ENCODE measurements around the gene B3GAT3. TPM values are rescaled to one million over a fixed set of nuclear protein-coding genes. Genes with fewer than 3 reads are reported as not detected.
A peak's percentile ranks its signal among the peaks of the same experiment; 100 is the strongest.

The B3GAT3 gene
- total and polyA plus RNA-seq, 5 experiments from 2014 or later, result 35.6 to 83.8 (median 51.3) TPM

GRCh38 chr11:62602141-62603071, 19.4 kb downstream of the B3GAT3 start:
- no peaks in the 10 kb centered on the region for H3K27me3 Mint-ChIP-seq
- POLR2A ChIA-PET, result interaction anchor here (0.6 to 9.9 kb wide), 33 partner anchors 7 to 279 kb away, joined by 3 to 166 read pairs (median 7); partner anchors contain the start of genes AHNAK, B3GAT3, C11orf98 and CSKMT
- H3K4me3 Mint-ChIP-seq, result peak overlapping the region; percentile 88 to 95 (median 92)
- peak overlapping the region; percentile 81 to 97 (median 94) for H3K27ac Mint-ChIP-seq
- ATAC-seq (no peak), DNase-seq (peak in 2 of 10 donors; percentile 20 to 59)
- peaks cover 0 to 67% (median 33%) of the 10 kb centered on the region in 3 donors for H3K36me3 Mint-ChIP-seq
- H3K4me1 Mint-ChIP-seq, result peaks cover 37 to 63% (median 59%) of the 10 kb centered on the region in 4 donors
- H3K9me3 Mint-ChIP-seq, result no peaks in the 10 kb centered on the region

DNA sequence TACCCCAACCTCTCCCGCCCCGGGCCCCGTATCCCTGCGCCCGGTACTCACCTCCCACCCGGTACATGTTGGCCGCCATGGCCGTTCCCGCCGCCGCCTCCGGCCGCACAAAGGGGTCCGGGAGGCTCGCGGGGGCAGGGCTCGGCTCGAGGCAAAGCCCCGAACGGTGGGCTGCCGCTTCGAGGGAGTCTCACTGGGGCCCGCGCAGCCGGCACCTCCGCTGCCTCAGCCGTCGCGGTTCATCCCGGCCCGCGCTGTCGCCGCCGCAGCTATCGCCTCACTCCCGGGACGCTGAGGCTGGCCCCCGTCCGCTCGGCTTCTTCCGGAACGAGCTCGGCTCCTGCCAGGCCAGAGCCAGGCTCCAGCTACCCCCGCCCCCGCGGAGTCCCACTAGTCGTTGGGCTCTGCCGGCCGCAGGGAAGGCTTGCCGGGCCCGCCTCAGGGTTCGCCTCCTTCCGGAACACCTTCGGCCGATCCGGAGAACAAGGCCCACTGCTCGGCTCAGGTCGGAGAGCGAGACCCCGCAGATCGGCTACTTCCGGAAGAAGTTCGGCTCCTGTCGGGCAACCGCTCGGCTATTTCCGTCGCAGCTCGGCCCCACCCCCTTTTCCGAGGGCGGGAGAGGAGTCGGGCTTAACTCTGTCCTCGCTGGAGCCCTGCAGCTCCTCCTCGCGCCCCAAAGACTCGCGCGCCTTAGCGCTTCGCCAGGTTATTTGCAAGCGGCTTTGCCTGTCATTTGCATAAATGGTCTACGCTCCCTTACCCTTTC, 20.2 kb downstream of the B3GAT3 start, which contains the start of gene MTA2:
TSS of gene MTA2 (minus strand) at position 494 of the 769 bp plus-strand sequence. CDS start at position 79, 415 bp downstream.
- Mint-ChIP-seq H3K4me3 (peak within 1 kb of the TSS; percentile 88 to 95 (median 92)), H3K9me3 (no peaks in the 10 kb centered on the region), H3K36me3 (peaks cover 0 to 69% (median 34%) of the 10 kb centered on the region in 3 donors), H3K27me3 (no peaks in the 10 kb centered on the region), H3K4me1 (peaks cover 37 to 66% (median 62%) of the 10 kb centered on the region in 4 donors), H3K27ac (peak within 1 kb of the TSS; percentile 93 to 97 (median 96))
- ATAC-seq (peak; percentile 82 to 83), DNase-seq (peak; percentile 95 to 100 (median 99))
- POLR2A ChIA-PET, result interaction anchor here (0.6 to 9.9 kb wide), 34 partner anchors 9 to 280 kb away, joined by 3 to 166 read pairs (median 6); partner anchors contain the start of genes AHNAK, B3GAT3, C11orf98 and CSKMT

DNA sequence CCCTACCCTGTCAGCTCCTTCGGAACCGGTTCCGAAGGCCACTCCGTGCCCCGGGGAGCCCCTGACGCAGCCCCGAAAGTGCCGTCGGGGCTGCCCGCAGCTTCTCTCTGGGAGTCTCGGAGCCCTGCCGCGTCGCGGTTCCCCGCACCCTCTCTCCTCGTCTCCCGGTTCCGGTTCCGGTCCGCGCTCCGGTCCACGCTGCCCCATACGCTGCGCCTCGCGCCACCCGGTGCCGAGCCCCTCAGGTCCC, 20.7 kb downstream of the B3GAT3 start:
- H3K4me1 Mint-ChIP-seq, result peaks cover 37 to 63% (median 61%) of the 10 kb centered on the region in 4 donors
- ATAC-seq, result peak in 1 of 2 donors; percentile 26
- peak overlapping the region; percentile 88 to 95 (median 92) for H3K4me3 Mint-ChIP-seq
- DNase-seq, result peak in 6 of 10 donors; percentile 13 to 72 (median 35)
- H3K36me3 Mint-ChIP-seq, result peaks cover 0 to 69% (median 34%) of the 10 kb centered on the region in 3 donors
- no peaks in the 10 kb centered on the region for H3K9me3 Mint-ChIP-seq
- no peaks in the 10 kb centered on the region for H3K27me3 Mint-ChIP-seq
- peak overlapping the region; percentile 53 to 97 (median 95) for H3K27ac Mint-ChIP-seq
- POLR2A ChIA-PET, result interaction anchor here (0.6 to 9.9 kb wide), 31 partner anchors 9 to 280 kb away, joined by 3 to 166 read pairs (median 7); partner anchors contain the start of genes AHNAK, B3GAT3, C11orf98 and CSKMT

- ATAC-seq (peak in 1 of 2 donors; percentile 0), DNase-seq (peak in 2 of 10 donors; percentile 10 to 14)
- Mint-ChIP-seq H3K4me1 (peaks cover 37 to 64% (median 61%) of the 10 kb centered on the region in 4 donors), H3K27ac (peak overlapping the region; percentile 93 to 97 (median 96)), H3K27me3 (no peaks in the 10 kb centered on the region), H3K4me3 (peak overlapping the region; percentile 88 to 95 (median 92)), H3K9me3 (no peaks in the 10 kb centered on the region), H3K36me3 (peaks cover 0 to 70% (median 36%) of the 10 kb centered on the region in 3 donors)
- POLR2A ChIA-PET, result interaction anchor here (0.6 to 9.9 kb wide), 27 partner anchors 8 to 281 kb away, joined by 3 to 166 read pairs (median 8); partner anchors contain the start of genes AHNAK, B3GAT3, C11orf98 and CSKMT
Measured at GRCh38 chr11:62600367-62601121, 21.2 kb downstream of the B3GAT3 start.

GRCh38 chr11:62599901-62600300, 21.9 kb downstream of the B3GAT3 start:
- no peaks in the 10 kb centered on the region for H3K27me3 Mint-ChIP-seq

GRCh38 chr11:62599069-62599696, 22.6 kb downstream of the B3GAT3 start:
- POLR2A ChIA-PET, result interaction anchor here (0.6 to 9.9 kb wide), 29 partner anchors 7 to 282 kb away, joined by 3 to 166 read pairs (median 5); partner anchors contain the start of genes B3GAT3, C11orf98, CSKMT and EEF1G
- no peaks in the 10 kb centered on the region for H3K9me3 Mint-ChIP-seq
- peaks cover 4 to 76% (median 43%) of the 10 kb centered on the region in 3 donors for H3K36me3 Mint-ChIP-seq
- H3K4me3 Mint-ChIP-seq, result peak overlapping the region; percentile 88 to 95 (median 92)
- no peaks in the 10 kb centered on the region for H3K27me3 Mint-ChIP-seq
- peak; percentile 83 to 99 (median 96) for DNase-seq
- peak overlapping the region; percentile 93 to 97 (median 96) for H3K27ac Mint-ChIP-seq
- peak; percentile 72 to 82 for ATAC-seq
- H3K4me1 Mint-ChIP-seq, result peaks cover 35 to 67% (median 61%) of the 10 kb centered on the region in 4 donors

More at GRCh38 chr11:62599901-62600300, 21.9 kb downstream of the B3GAT3 start:
- DNase-seq (no peak), ATAC-seq (no peak)
- Mint-ChIP-seq H3K4me1 (peaks cover 35 to 63% (median 60%) of the 10 kb centered on the region in 4 donors), H3K27ac (peak overlapping the region; percentile 93 to 97 (median 96)), H3K9me3 (no peaks in the 10 kb centered on the region), H3K36me3 (peaks cover 0 to 72% (median 39%) of the 10 kb centered on the region in 3 donors), H3K4me3 (peak overlapping the region; percentile 88 to 95 (median 92))
- POLR2A ChIA-PET, result interaction anchor here (0.6 to 9.9 kb wide), 34 partner anchors 8 to 281 kb away, joined by 3 to 166 read pairs (median 7); partner anchors contain the start of genes B3GAT3, C11orf98, CSKMT and EEF1G

GRCh38 chr11:62595124-62595523, 26.7 kb downstream of the B3GAT3 start:
- H3K27ac Mint-ChIP-seq, result peak overlapping the region in 8 of 10 donors; percentile 9 to 97 (median 54)
- H3K9me3 Mint-ChIP-seq, result no peaks in the 10 kb centered on the region
- peaks cover 36 to 76% (median 71%) of the 10 kb centered on the region in 4 donors for H3K4me1 Mint-ChIP-seq
- H3K36me3 Mint-ChIP-seq, result peaks cover 4 to 69% (median 38%) of the 10 kb centered on the region in 3 donors
- H3K27me3 Mint-ChIP-seq, result peaks cover 0 to 3% (median 0%) of the 10 kb centered on the region in 5 donors
- H3K4me3 Mint-ChIP-seq, result peak overlapping the region in 1 of 10 donors; percentile 29
- POLR2A ChIA-PET, result interaction anchor here (0.6 to 8.1 kb wide), 8 partner anchors 8 to 194 kb away, joined by 3 to 251 read pairs (median 6); partner anchors contain the start of genes B3GAT3, C11orf98, CSKMT and EEF1G
- DNase-seq (no peak), ATAC-seq (no peak)

DNA sequence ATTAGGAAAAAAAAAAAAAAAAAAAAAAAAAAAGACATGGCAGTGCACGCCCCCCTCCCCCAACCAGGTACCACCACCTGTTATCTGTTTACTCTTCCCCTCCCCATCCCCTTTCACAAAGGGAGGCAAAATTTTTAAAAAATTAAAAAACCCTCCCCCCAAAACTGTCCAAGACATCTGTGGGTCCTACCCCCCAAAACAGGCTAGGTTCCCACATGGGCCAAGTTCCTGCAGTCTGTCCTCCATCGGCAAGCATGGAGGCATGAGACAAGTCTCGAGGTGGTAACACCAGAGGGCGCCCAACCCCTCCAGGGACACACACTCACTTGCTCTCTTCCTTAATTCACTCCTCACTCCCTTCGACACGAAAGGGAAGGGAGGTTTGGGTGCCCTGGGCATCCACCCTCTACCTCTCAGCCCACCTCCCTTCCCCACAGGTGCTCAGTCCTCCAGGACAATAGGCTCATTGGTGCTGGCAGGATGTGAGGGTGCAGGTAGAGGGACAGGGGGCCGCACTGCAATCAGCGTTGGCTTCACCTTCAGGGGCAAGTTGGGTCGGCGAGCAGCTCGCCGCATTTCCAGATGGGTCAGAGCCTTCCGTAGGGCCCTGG, 28.2 kb downstream of the B3GAT3 start:
- peak; percentile 55 to 88 (median 70) for DNase-seq
- Mint-ChIP-seq H3K36me3 (peaks cover 4 to 60% (median 28%) of the 10 kb centered on the region in 3 donors), H3K4me3 (peak overlapping the region; percentile 66 to 90 (median 82)), H3K4me1 (peaks cover 23 to 70% (median 64%) of the 10 kb centered on the region in 4 donors), H3K9me3 (no peaks in the 10 kb centered on the region), H3K27me3 (peaks cover 0 to 3% (median 0%) of the 10 kb centered on the region in 5 donors), H3K27ac (peak overlapping the region; percentile 90 to 97 (median 95))
- no peak for ATAC-seq
- POLR2A ChIA-PET, result interaction anchor here (0.6 to 8.1 kb wide), 19 partner anchors 10 to 262 kb away, joined by 3 to 251 read pairs (median 44); partner anchors contain the start of genes B3GAT3, BSCL2, C11orf98 and CSKMT

- peaks cover 0 to 3% (median 0%) of the 10 kb centered on the region in 5 donors for H3K27me3 Mint-ChIP-seq
- H3K4me1 Mint-ChIP-seq, result peaks cover 19 to 66% (median 60%) of the 10 kb centered on the region in 4 donors
- DNase-seq (no peak), ATAC-seq (no peak)
- peak overlapping the region in 7 of 10 donors; percentile 7 to 96 (median 85) for H3K4me3 Mint-ChIP-seq
- POLR2A ChIA-PET, result interaction anchor here (0.6 to 8.1 kb wide), 22 partner anchors 10 to 263 kb away, joined by 3 to 251 read pairs (median 37); partner anchors contain the start of genes B3GAT3, BSCL2, C11orf98 and CSKMT
- no peaks in the 10 kb centered on the region for H3K9me3 Mint-ChIP-seq
- peak overlapping the region; percentile 25 to 99 (median 97) for H3K27ac Mint-ChIP-seq
- H3K36me3 Mint-ChIP-seq, result peaks cover 4 to 58% (median 24%) of the 10 kb centered on the region in 3 donors
Measured at GRCh38 chr11:62592989-62593421, 28.8 kb downstream of the B3GAT3 start.

All from naive thymus-derived CD8-positive, alpha-beta T cell (primary cell).